Caco-2 (cell line): ENCODE data around the gene FBXL20. TPM values are rescaled to one million over a fixed set of nuclear protein-coding genes. Genes with fewer than 3 reads are reported as not detected.
"Not testable (repeated sequence)": the region's sequence is repeated elsewhere in the genome, so short reads cannot be mapped to it uniquely, and the experiment has no call there.

Experiments used
- BruUV-seq: library from RNA; stranded (reverse); fragments of 400-500 nt; replicated peaks from 2 replicates; lab custom pipeline; 2021; lab: Mats Ljungman, UMichigan
- CTCF ChIA-PET: fragments of 300-600 bp; sonication (Branson Sonifier 250); formaldehyde crosslinking; loops from one replicate; lab custom pipeline; 2022; ENCODE audit warnings: antibody characterized with exemption; lab: Charles Lee
- POLR2A ChIA-PET: fragments of 300-600 bp; sonication (Branson Sonifier 250); formaldehyde crosslinking; loops from one replicate; lab custom pipeline; 2022; ENCODE audit warnings: antibody characterized with exemption; lab: Charles Lee
- DNase-seq, 2 experiments: peaks; one replicate each; pipeline versions ENCODE4 v3.0.0 to v3.0.0-alpha.2; 2020 to 2022
- H3K27me3 ChIP-seq: replicated peaks from 2 replicates; pipeline ENCODE4 v1.6.0; 2011; ENCODE audit warnings: low read length; ENCODE audit not compliant: control insufficient read depth, insufficient read depth
- H3K36me3 ChIP-seq: 2 replicates; pipeline ENCODE4 v1.5.1; 2011; ENCODE audit warnings: low read length; ENCODE audit not compliant: control insufficient read depth, insufficient read depth
- H3K4me1 ChIP-seq: fragments of 250-450 bp; sonication (Bioruptor Pico); 2 replicates; pipeline ENCODE4 v1.5.1; 2020; ENCODE audit warnings: mild to moderate bottlenecking
- H3K4me3 ChIP-seq: 2 replicates; pipeline ENCODE4 v1.5.1; 2011; ENCODE audit warnings: low read depth, mild to moderate bottlenecking, control low read depth, low read length
- H3K9me3 ChIP-seq: fragments of 250-450 bp; sonication (Bioruptor Pico); 2 replicates; pipeline ENCODE4 v1.5.1; 2020; ENCODE audit warnings: mild to moderate bottlenecking, moderate library complexity
- H3K27ac Mint-ChIP-seq: one replicate; pipeline ENCODE4 v1.8.0; 2022; ENCODE audit warnings: mixed read lengths; ENCODE audit not compliant: unreplicated experiment
- H3K27me3 Mint-ChIP-seq: one replicate; pipeline ENCODE4 v1.8.0; 2022; ENCODE audit warnings: mixed read lengths; ENCODE audit not compliant: insufficient read depth, unreplicated experiment
- H3K36me3 Mint-ChIP-seq: one replicate; pipeline ENCODE4 v1.8.0; 2022; ENCODE audit warnings: mild to moderate bottlenecking, mixed read lengths; ENCODE audit not compliant: insufficient read depth, unreplicated experiment
- H3K4me1 Mint-ChIP-seq: one replicate; pipeline ENCODE4 v1.8.0; 2022; ENCODE audit warnings: low read depth, mixed read lengths; ENCODE audit not compliant: unreplicated experiment
- H3K4me3 Mint-ChIP-seq: one replicate; pipeline ENCODE4 v1.8.0; 2022; ENCODE audit warnings: mild to moderate bottlenecking, moderate library complexity, mixed read lengths; ENCODE audit not compliant: unreplicated experiment
- H3K9me3 Mint-ChIP-seq: one replicate; pipeline ENCODE4 v1.8.0; 2022; ENCODE audit warnings: mixed read lengths; ENCODE audit not compliant: unreplicated experiment
- intact Hi-C: fragments of 100-400 bp; cut with micrococcal nuclease; formaldehyde crosslinking; loops from one replicate; pipeline ENCODE4 v1.10.0; 2022; ENCODE audit not compliant: unreplicated experiment
- total RNA-seq: library from RNA; stranded (reverse); gene quantifications from 2 replicates; pipeline ENCODE4 v1.2.3, GENCODE V29; 2022
- TF ChIP-seq, protein P1 (sequence below), 2 experiments: fragments of 200-600 bp in 1 of 2; IDR thresholded peaks; 1 replicate in 1 of 2; 2 replicates in 1 of 2; pipeline versions ENCODE4 v1.5.1 to v1.8.0; 2011 to 2022; ENCODE audit warnings: antibody characterized with exemption in 1 of 2, control low read depth in 1 of 2, inconsistent platforms in 1 of 2, low read depth in 1 of 2, low read length in 1 of 2, mild to moderate bottlenecking in 1 of 2, moderate library complexity in 1 of 2; ENCODE audit not compliant: insufficient read depth in 1 of 2, severe bottlenecking in 1 of 2, unreplicated experiment in 1 of 2

FBXL20 gene
- total RNA-seq, 1 experiment from 2014 or later: 12.6 TPM

DNA sequence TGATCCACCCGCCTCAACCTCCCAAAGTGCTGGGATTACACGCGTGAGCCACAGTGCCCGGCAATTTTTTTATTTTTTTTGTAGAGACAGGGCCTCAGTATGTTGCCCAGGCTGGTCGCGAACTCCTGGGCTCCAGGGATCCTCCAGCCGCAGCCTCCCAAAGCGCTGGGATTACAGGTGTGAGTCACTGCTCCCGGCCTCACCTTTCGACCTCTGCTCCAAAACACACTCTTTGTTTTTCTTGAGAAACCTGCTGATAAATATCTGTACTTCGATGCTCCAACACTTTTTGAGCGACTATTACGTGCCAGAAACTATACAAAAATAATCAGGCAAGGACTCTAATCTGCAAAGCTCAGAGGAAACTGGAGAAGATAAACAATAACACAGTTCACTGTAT lies 48.6 kb upstream of the FBXL20 start:
- H3K27ac Mint-ChIP-seq: peak overlapping the region; percentile 97
- no peaks in the 10 kb centered on the region for H3K27me3 Mint-ChIP-seq
- TF ChIP-seq, protein P1, sequence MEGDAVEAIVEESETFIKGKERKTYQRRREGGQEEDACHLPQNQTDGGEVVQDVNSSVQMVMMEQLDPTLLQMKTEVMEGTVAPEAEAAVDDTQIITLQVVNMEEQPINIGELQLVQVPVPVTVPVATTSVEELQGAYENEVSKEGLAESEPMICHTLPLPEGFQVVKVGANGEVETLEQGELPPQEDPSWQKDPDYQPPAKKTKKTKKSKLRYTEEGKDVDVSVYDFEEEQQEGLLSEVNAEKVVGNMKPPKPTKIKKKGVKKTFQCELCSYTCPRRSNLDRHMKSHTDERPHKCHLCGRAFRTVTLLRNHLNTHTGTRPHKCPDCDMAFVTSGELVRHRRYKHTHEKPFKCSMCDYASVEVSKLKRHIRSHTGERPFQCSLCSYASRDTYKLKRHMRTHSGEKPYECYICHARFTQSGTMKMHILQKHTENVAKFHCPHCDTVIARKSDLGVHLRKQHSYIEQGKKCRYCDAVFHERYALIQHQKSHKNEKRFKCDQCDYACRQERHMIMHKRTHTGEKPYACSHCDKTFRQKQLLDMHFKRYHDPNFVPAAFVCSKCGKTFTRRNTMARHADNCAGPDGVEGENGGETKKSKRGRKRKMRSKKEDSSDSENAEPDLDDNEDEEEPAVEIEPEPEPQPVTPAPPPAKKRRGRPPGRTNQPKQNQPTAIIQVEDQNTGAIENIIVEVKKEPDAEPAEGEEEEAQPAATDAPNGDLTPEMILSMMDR (IDR thresholded peaks at IDR 0.05; ENCODE audit: insufficient read depth in 1 of 2, low read depth in 1 of 2, low read length in 1 of 2, severe bottlenecking in 1 of 2, unreplicated experiment in 1 of 2): no peak
- no peaks in the 10 kb centered on the region for H3K9me3 Mint-ChIP-seq
- H3K4me1 Mint-ChIP-seq: peaks cover 7% of the 10 kb centered on the region
- DNase-seq: peak in 1 of 2 experiments; percentile 20
- peak overlapping the region; percentile 98 for H3K4me3 Mint-ChIP-seq
- intact Hi-C loops: loop anchor here (5.0 kb wide), 1 partner anchor 48 kb away; the partner anchor contains the start of gene FBXL20
- no peaks in the 10 kb centered on the region for H3K9me3 ChIP-seq
- H3K36me3 ChIP-seq: 0 out of 2 replicates have a peak, but pooled peaks cover 2% of the 10 kb centered on the region
- H3K36me3 Mint-ChIP-seq: peaks cover 58% of the 10 kb centered on the region
- ChIA-PET CTCF (interaction anchor here (1.2 kb wide), 1 partner anchor 172 kb away, joined by 6 read pairs; no protein-coding TSS in a partner anchor), POLR2A (interaction anchor here (0.8 to 2.1 kb wide), 3 partner anchors 12 to 35 kb away, joined by 3 to 129 read pairs (median 6); partner anchors contain the start of gene CDK12)
- peak overlapping the region; percentile 83 for H3K4me3 ChIP-seq
- H3K27me3 ChIP-seq: no peaks in the 10 kb centered on the region
- peaks cover 4% of the 10 kb centered on the region; the same call in 1 of the 2 replicates for H3K4me1 ChIP-seq
- BruUV-seq: no TSS peak

DNA sequence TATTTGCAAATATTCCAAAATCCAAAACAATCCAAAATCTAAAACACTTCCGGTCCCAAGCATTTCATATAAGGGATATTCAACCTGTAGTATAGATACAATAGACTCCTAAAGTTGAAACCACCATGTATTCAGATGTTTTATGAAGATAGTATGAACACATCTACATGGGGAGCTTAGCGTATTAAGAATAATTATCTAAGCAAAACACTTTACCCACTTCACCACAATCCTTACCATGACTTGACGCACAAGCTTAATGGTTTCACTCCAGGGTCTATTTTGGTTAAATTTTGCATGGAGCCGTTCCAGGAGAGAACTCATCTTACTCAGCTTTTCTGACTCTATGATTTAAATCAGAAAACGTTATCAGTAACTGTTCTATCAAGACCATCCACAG lies 46.1 kb upstream of the FBXL20 start:
- Mint-ChIP-seq H3K27me3 (no peaks in the 10 kb centered on the region), H3K9me3 (no peaks in the 10 kb centered on the region), H3K4me1 (no peaks in the 10 kb centered on the region), H3K27ac (no peak overlapping the region), H3K36me3 (peaks cover 81% of the 10 kb centered on the region), H3K4me3 (no peak overlapping the region)
- Histone ChIP-seq H3K27me3 (no peaks in the 10 kb centered on the region), H3K4me1 (peaks cover 4% of the 10 kb centered on the region; the same call in 1 of the 2 replicates), H3K36me3 (0 out of 2 replicates have a peak, but pooled peaks cover 2% of the 10 kb centered on the region), H3K4me3 (no peak overlapping the region), H3K9me3 (no peaks in the 10 kb centered on the region)
- TF ChIP-seq, protein P1 (IDR thresholded peaks at IDR 0.05; ENCODE audit: insufficient read depth in 1 of 2, low read depth in 1 of 2, low read length in 1 of 2, severe bottlenecking in 1 of 2, unreplicated experiment in 1 of 2): no peak
- ChIA-PET POLR2A (no interaction called here), CTCF (no interaction called here)
- BruUV-seq: no TSS peak
- no peak for DNase-seq
- intact Hi-C loops: no loop called here

DNA sequence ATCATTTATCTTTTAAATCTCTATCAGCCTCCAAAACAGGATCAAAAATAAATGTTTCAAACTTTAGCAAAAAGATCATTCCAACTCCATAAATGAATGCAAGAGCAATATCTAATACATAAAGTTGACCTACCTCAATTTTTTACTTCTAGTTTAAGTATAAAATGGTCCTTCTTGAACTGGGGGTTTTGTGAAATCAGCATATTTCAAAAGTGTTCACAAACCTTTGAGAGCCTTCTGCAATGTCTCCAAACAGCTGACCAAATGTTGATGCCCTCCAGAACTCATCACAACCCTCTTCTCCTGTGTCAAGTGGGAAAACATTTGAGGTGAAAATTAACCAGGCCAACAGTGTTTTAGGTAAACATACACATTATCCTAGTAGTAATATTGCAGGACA lies 41.9 kb upstream of the FBXL20 start:
- no TSS peak for BruUV-seq
- TF ChIP-seq, protein P1 (IDR thresholded peaks at IDR 0.05; ENCODE audit: insufficient read depth in 1 of 2, low read depth in 1 of 2, low read length in 1 of 2, severe bottlenecking in 1 of 2, unreplicated experiment in 1 of 2): no peak

DNA sequence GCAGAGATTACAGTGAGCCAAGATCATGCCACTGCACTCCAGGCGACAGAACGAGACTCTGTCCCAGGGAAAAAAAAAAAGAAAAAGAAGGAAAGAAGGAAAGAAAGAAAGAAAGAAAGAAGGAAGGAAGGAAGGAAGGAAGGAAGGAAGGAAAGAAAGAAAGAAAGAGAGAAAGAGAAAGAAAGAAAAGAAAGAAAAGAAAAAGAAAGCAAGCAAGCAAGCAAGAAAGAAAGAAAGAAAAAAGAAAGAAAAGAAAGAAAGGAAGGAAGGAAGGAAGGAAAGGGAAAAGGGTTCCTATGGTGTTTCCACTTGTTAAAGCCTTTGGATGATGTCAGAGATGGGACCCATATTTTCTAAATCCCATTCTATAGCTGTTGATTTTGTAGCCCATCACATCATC lies 38.4 kb upstream of the FBXL20 start:
- H3K4me3 Mint-ChIP-seq, CTCF ChIA-PET, H3K4me1 Mint-ChIP-seq, intact Hi-C loops, POLR2A ChIA-PET, DNase-seq, H3K9me3 Mint-ChIP-seq, H3K36me3 ChIP-seq, H3K9me3 ChIP-seq, H3K27me3 ChIP-seq, H3K4me1 ChIP-seq, H3K4me3 ChIP-seq, H3K27ac Mint-ChIP-seq, H3K27me3 Mint-ChIP-seq, BruUV-seq: not testable (repeated sequence)
- peaks cover 98% of the 10 kb centered on the region for H3K36me3 Mint-ChIP-seq

More for the DNA sequence above, 41.9 kb upstream of the FBXL20 start:
- H3K36me3 Mint-ChIP-seq: peaks cover 98% of the 10 kb centered on the region
- H3K4me3 ChIP-seq: no peak overlapping the region
- H3K27ac Mint-ChIP-seq: no peak overlapping the region
- H3K4me3 Mint-ChIP-seq: no peak overlapping the region
- no peaks in the 10 kb centered on the region for H3K9me3 ChIP-seq
- intact Hi-C loops: no loop called here
- DNase-seq: no peak
- H3K36me3 ChIP-seq: peaks cover 3% of the 10 kb centered on the region; the same call in 1 of the 2 replicates
- no peaks in the 10 kb centered on the region for H3K4me1 Mint-ChIP-seq
- ChIA-PET POLR2A (no interaction called here), CTCF (no interaction called here)
- H3K27me3 Mint-ChIP-seq: no peaks in the 10 kb centered on the region
- no peaks in the 10 kb centered on the region for H3K9me3 Mint-ChIP-seq
- H3K27me3 ChIP-seq: no peaks in the 10 kb centered on the region
- no peaks in the 10 kb centered on the region for H3K4me1 ChIP-seq
